IMR-90 (cell line): ENCODE results near the gene CEP128. TPM values are rescaled to one million over a fixed set of nuclear protein-coding genes. Genes with fewer than 3 reads are reported as not detected.

Experiments used
- ATAC-seq: fragments of 200-7000 bp; cut with Tn5 transposase; 2 replicates; pipeline ENCODE4 v1.9.1; 2020; ENCODE audit warnings: low read depth, mild to moderate bottlenecking, moderate library complexity
- BruUV-seq: library from RNA; stranded (reverse); fragments of 400-500 nt; replicated peaks from 2 replicates; lab custom pipeline; 2021; lab: Mats Ljungman, UMichigan
- CTCF ChIA-PET: fragments of 300-600 bp; formaldehyde crosslinking; extraction: SDS; loops from one replicate; lab custom pipeline; 2021; ENCODE audit warnings: antibody characterized with exemption; lab: Yijun Ruan, JAX
- POLR2A ChIA-PET: fragments of 300-600 bp; sonication (Branson Sonifier 250); formaldehyde crosslinking; loops from one replicate; lab custom pipeline; 2022; ENCODE audit warnings: antibody characterized with exemption; ENCODE audit not compliant: unreplicated experiment; lab: Charles Lee
- DNase-seq: peaks from one replicate; pipeline ENCODE4 v3.0.0; 2013
- H2AFZ ChIP-seq: replicated peaks from 2 replicates; pipeline ENCODE3; 2013; ENCODE audit warnings: low read length, mild to moderate bottlenecking; ENCODE audit not compliant: poor library complexity
- H2AK5ac ChIP-seq: 2 replicates; pipeline ENCODE4 v1.6.1; 2013; ENCODE audit warnings: low read depth, low read length, inconsistent platforms
- H2AK9ac ChIP-seq: replicated peaks from 2 replicates; pipeline ENCODE3; 2013; ENCODE audit warnings: mild to moderate bottlenecking, low read depth, low read length, moderate library complexity; ENCODE audit not compliant: poor library complexity
- H2BK120ac ChIP-seq: 2 replicates; pipeline ENCODE4 v1.6.1; 2013; ENCODE audit warnings: low read depth, low read length, inconsistent platforms
- H2BK15ac ChIP-seq: 3 replicates; pipeline ENCODE4 v1.6.1; 2013; ENCODE audit warnings: low read depth, low read length, inconsistent platforms
- H2BK20ac ChIP-seq: 2 replicates; pipeline ENCODE4 v1.6.1; 2013; ENCODE audit warnings: low read depth, mild to moderate bottlenecking, inconsistent platforms, low read length, moderate library complexity
- H2BK5ac ChIP-seq: 2 replicates; pipeline ENCODE4 v1.6.1; 2013; ENCODE audit warnings: mild to moderate bottlenecking, low read depth, low read length, inconsistent platforms; ENCODE audit not compliant: poor library complexity, severe bottlenecking
- H3K14ac ChIP-seq: replicated peaks from 2 replicates; pipeline ENCODE4 v1.6.1; 2013; ENCODE audit warnings: low read depth, low read length, inconsistent platforms
- H3K18ac ChIP-seq: 2 replicates; pipeline ENCODE4 v1.6.1; 2013; ENCODE audit warnings: low read depth, low read length, control low read depth
- H3K23ac ChIP-seq: 2 replicates; pipeline ENCODE4 v1.6.1; 2013; ENCODE audit warnings: low read depth, low read length, inconsistent platforms
- H3K27ac ChIP-seq: 2 replicates; pipeline ENCODE4 v1.5.1; 2013; ENCODE audit warnings: mild to moderate bottlenecking, control low read depth, low read length; ENCODE audit not compliant: insufficient read depth
- H3K27me3 ChIP-seq: 2 replicates; pipeline ENCODE4 v1.6.1; 2013; ENCODE audit warnings: low read length; ENCODE audit not compliant: control insufficient read depth, insufficient read depth
- H3K36me3 ChIP-seq: 2 replicates; pipeline ENCODE4 v1.6.1; 2013; ENCODE audit warnings: low read length, mixed read lengths; ENCODE audit not compliant: control insufficient read depth, insufficient read depth
- H3K4ac ChIP-seq: 2 replicates; pipeline ENCODE4 v1.6.1; 2013; ENCODE audit warnings: low read depth, low read length, inconsistent platforms
- H3K4me1 ChIP-seq: 2 replicates; pipeline ENCODE4 v1.6.1; 2013; ENCODE audit warnings: low read length, mixed read lengths; ENCODE audit not compliant: control insufficient read depth, insufficient read depth
- H3K4me2 ChIP-seq: 2 replicates; pipeline ENCODE4 v1.6.1; 2013; ENCODE audit warnings: low read depth, mild to moderate bottlenecking, control low read depth, low read length, moderate library complexity
- H3K4me3 ChIP-seq: 2 replicates; pipeline ENCODE4 v1.5.1; 2013; ENCODE audit warnings: low read depth, mild to moderate bottlenecking, control low read depth, low read length, moderate library complexity; ENCODE audit not compliant: insufficient read depth
- H3K56ac ChIP-seq: 2 replicates; pipeline ENCODE4 v1.6.1; 2013; ENCODE audit warnings: low read length, inconsistent platforms; ENCODE audit not compliant: insufficient read depth; ENCODE audit errors: extremely low read depth
- H3K79me1 ChIP-seq, 2 experiments: 2 replicates each; pipeline ENCODE4 v1.6.1; 2013; ENCODE audit warnings: low read length in 2 of 2, inconsistent platforms in 1 of 2, low read depth in 1 of 2
- H3K9ac ChIP-seq: 2 replicates; pipeline ENCODE4 v1.6.1; 2013; ENCODE audit warnings: low read depth, low read length, control low read depth
- H3K9me1 ChIP-seq: 2 replicates; pipeline ENCODE4 v1.6.1; 2013; ENCODE audit warnings: low read length, inconsistent platforms; ENCODE audit not compliant: insufficient read depth
- H3K9me3 ChIP-seq: 2 replicates; pipeline ENCODE4 v1.6.1; 2013; ENCODE audit warnings: low read length; ENCODE audit not compliant: control insufficient read depth, insufficient read depth
- H4K20me1 ChIP-seq: 2 replicates; pipeline ENCODE4 v1.6.1; 2013; ENCODE audit warnings: low read length, inconsistent platforms; ENCODE audit not compliant: insufficient read depth
- H4K5ac ChIP-seq: 2 replicates; pipeline ENCODE4 v1.6.1; 2013; ENCODE audit warnings: mild to moderate bottlenecking, low read depth, low read length, control low read depth
- H4K8ac ChIP-seq, 2 experiments: 2 replicates each; pipeline ENCODE4 v1.6.1; 2013; ENCODE audit warnings: low read depth in 2 of 2, low read length in 2 of 2, control low read depth in 1 of 2, inconsistent platforms in 1 of 2
- H4K91ac ChIP-seq: 2 replicates; pipeline ENCODE4 v1.6.1; 2013; ENCODE audit warnings: low read depth, low read length, inconsistent platforms; ENCODE audit not compliant: insufficient read depth
- BHLHE40 ChIP-seq: fragments of 150-350 bp; IDR thresholded peaks from 2 replicates; pipeline ENCODE4 v1.6.1; 2016; ENCODE audit warnings: mild to moderate bottlenecking, low read depth, low read length
- CEBPB ChIP-seq: IDR thresholded peaks from 2 replicates; pipeline ENCODE4 v1.6.1; 2012; ENCODE audit warnings: low read depth, low read length, improper control_type of control experiment
- CTCF ChIP-seq: conservative IDR thresholded peaks from 2 replicates; pipeline ENCODE4 v1.5.1; 2012; ENCODE audit warnings: mild to moderate bottlenecking, low read depth, low read length, improper control_type of control experiment
- FOS ChIP-seq: fragments of 150-350 bp; IDR thresholded peaks from 2 replicates; pipeline ENCODE4 v1.6.1; 2016; ENCODE audit warnings: low read depth, low read length
- MAFK ChIP-seq: IDR thresholded peaks from 2 replicates; pipeline ENCODE4 v1.6.1; 2012; ENCODE audit warnings: low read depth, low read length, improper control_type of control experiment
- MAZ ChIP-seq: IDR thresholded peaks from 2 replicates; pipeline ENCODE4 v1.6.1; 2012; ENCODE audit warnings: low read depth, mild to moderate bottlenecking, low read length, improper control_type of control experiment, moderate library complexity, borderline replicate concordance
- POLR2A ChIP-seq: IDR thresholded peaks from 2 replicates; pipeline ENCODE4 v1.6.1; 2012; ENCODE audit warnings: mild to moderate bottlenecking, low read depth, low read length
- RAD21 ChIP-seq: IDR thresholded peaks from 2 replicates; pipeline ENCODE4 v1.6.1; 2012; ENCODE audit warnings: low read length, improper control_type of control experiment
- RFX5 ChIP-seq: IDR thresholded peaks from 2 replicates; pipeline ENCODE4 v1.8.0; 2012; ENCODE audit warnings: low read depth, mild to moderate bottlenecking, low read length, moderate library complexity
- SMC3 ChIP-seq: fragments of 150-350 bp; IDR thresholded peaks from 2 replicates; pipeline ENCODE4 v1.6.1; 2016; ENCODE audit warnings: low read depth, mild to moderate bottlenecking, antibody characterized with exemption, low read length, moderate library complexity
- WGBS, 2 experiments: methylation state at CpG; one replicate each; pipeline versions ENCODE4 v1.1.5 to v1.1.7; 2013; ENCODE audit warnings: missing lambda C conversion rate in 2 of 2; ENCODE audit not compliant: insufficient read length in 1 of 2; ENCODE audit errors: extremely low coverage in 2 of 2; 5-methylcytosine and 5-hydroxymethylcytosine counted together
- dilution Hi-C: fragments of 300-500 bp; cut with HindIII; formaldehyde crosslinking; loops from one replicate; pipeline ENCODE4 v1.14.3; 2018; ENCODE audit warnings: low sequenced_read_pairs; ENCODE audit not compliant: unreplicated experiment
- in situ Hi-C: fragments of 300-500 bp; cut with MboI; formaldehyde crosslinking; loops from 3 replicates; pipeline ENCODE4 v1.14.3; 2019; ENCODE audit warnings: low sequenced_read_pairs, inconsistent platforms, mixed read lengths
- intact Hi-C: fragments of 100-400 bp; cut with micrococcal nuclease; formaldehyde crosslinking; loops from 2 replicates; pipeline ENCODE4 v1.10.0; 2022
- polyA plus RNA-seq, 3 experiments: library from polyadenylated mRNA; depleted of rRNA; stranded (reverse); fragments of >200 nt; gene quantifications; 2 replicates each; pipeline ENCODE4 v1.2.3, GENCODE V29; 2012; ENCODE audit warnings: low replicate concordance in 1 of 3
- total RNA-seq: library from RNA; depleted of rRNA; stranded (reverse); fragments of >200 nt; gene quantifications from 2 replicates; pipeline ENCODE4 v1.2.3, GENCODE V29; 2012

The CEP128 gene
- total and polyA plus RNA-seq, 2 of the 4 experiments (the other 2 are of a cell fraction): 1.9 to 5.7 TPM

DNA sequence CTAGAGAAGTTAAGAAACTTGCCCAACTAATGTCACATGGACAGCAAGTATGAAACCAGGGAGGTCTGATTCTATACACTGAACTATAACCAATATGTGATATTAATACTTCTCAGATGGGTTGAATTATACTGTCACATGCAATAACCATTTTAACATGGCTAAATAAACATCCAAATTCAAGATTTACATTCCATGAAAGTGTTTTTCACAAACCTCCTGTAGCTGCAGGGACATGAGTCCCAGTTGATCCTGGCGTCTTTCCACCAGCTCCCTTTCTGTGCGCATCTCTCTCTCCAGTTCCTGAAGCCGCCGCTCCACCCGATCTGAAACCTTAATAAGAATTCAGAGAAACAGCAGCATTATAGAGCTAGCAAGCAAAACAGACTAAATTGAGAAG, 79.0 kb downstream of the CEP128 start:
- DNase-seq (no peak), ATAC-seq (no peak)
- Histone ChIP-seq H3K36me3 (no peaks in the 10 kb centered on the region), H3K79me1 (no peaks in the 10 kb centered on the region; a peak in 1 of 4 replicates), H3K9me1 (no peaks in the 10 kb centered on the region), H2BK20ac (no peak overlapping the region), H3K4me1 (no peaks in the 10 kb centered on the region), H3K27ac (no peak overlapping the region), H2AK9ac (no peak overlapping the region), H3K4me3 (no peak overlapping the region), H3K27me3 (no peaks in the 10 kb centered on the region), H4K8ac (no peak overlapping the region), H2BK120ac (no peak overlapping the region), H2AK5ac (no peak overlapping the region), H4K91ac (no peak overlapping the region), H3K56ac (no peak overlapping the region), H3K14ac (no peak overlapping the region), H4K5ac (no peak overlapping the region), H3K18ac (no peak overlapping the region), H3K4ac (no peak overlapping the region), H2BK15ac (no peak overlapping the region), H3K9ac (no peak overlapping the region), H2AFZ (no peak overlapping the region), H3K23ac (no peak overlapping the region), H2BK5ac (no peak overlapping the region), H3K9me3 (peaks cover 7% of the 10 kb centered on the region; the same call in 1 of the 2 replicates), H4K20me1 (no peaks in the 10 kb centered on the region), H3K4me2 (no peak overlapping the region)
- no CpG with 5 or more reads among the region's 5 CpGs for WGBS, 2 experiments
- POLR2A ChIA-PET: no interaction called here
- TF ChIP-seq CTCF (no peak), BHLHE40 (no peak), SMC3 (no peak), RAD21 (no peak), MAFK (no peak), POLR2A (no peak), FOS (no peak), MAZ (no peak), RFX5 (no peak), CEBPB (no peak)
- in situ Hi-C loops: loop anchor here (25.0 kb wide), 2 partner anchors 1600 to 1900 kb away; no protein-coding TSS in a partner anchor
- intact Hi-C loops: loop anchor here (5.0 kb wide), 1 partner anchor 1930 kb away; no protein-coding TSS in a partner anchor
- CTCF ChIA-PET: interaction anchor here (0.6 to 1.5 kb wide), 4 partner anchors 15 to 1753 kb away, joined by 3 to 5 read pairs (median 4); no protein-coding TSS in a partner anchor
- BruUV-seq: no TSS peak
- dilution Hi-C loops: no loop called here
